Epithelial cell of proximal tubule (primary cell): ENCODE data around the gene PDE6D. TPM values are rescaled to one million over a fixed set of nuclear protein-coding genes. Genes with fewer than 3 reads are reported as not detected.
A peak's percentile ranks its signal among the peaks of the same experiment; 100 is the strongest.

Experiments
- DNase-seq: peaks from one replicate; pipeline ENCODE4 v3.0.0-alpha.2; 2011; ENCODE audit warnings: low read depth
- H3K4me3 ChIP-seq: 2 replicates; pipeline ENCODE4 v1.5.1; 2011; ENCODE audit warnings: low read depth, mild to moderate bottlenecking, low read length
- CTCF ChIP-seq: conservative IDR thresholded peaks from 2 replicates; pipeline ENCODE4 v1.5.1; 2012; ENCODE audit warnings: low read depth, mild to moderate bottlenecking, low read length
- total RNA-seq: library from RNA; depleted of rRNA; stranded (reverse); fragments of >200 nt; gene quantifications from 2 replicates; pipeline ENCODE4 v1.2.3, GENCODE V29; 2015

PDE6D gene
- total RNA-seq, 1 donor from 2014 or later: 32.9 TPM

GRCh38 chr2:231718799-231719198 is 62.3 kb downstream of the PDE6D start:
- DNase-seq: no peak
- no peak overlapping the region for H3K4me3 ChIP-seq
- TF ChIP-seq CTCF: no peak

- TF ChIP-seq CTCF: no peak
- no peak for DNase-seq
- H3K4me3 ChIP-seq: peak overlapping the region; percentile 36
These were observed 63.6 kb downstream of the PDE6D start for GRCh38 chr2:231717281-231718171.

- no peak for TF ChIP-seq CTCF
- no peak overlapping the region for H3K4me3 ChIP-seq
- no peak for DNase-seq
These were observed 64.3 kb downstream of the PDE6D start for GRCh38 chr2:231716666-231717280.

GRCh38 chr2:231715988-231716616 is 65.0 kb downstream of the PDE6D start:
- no peak for TF ChIP-seq CTCF
- no peak overlapping the region for H3K4me3 ChIP-seq
- DNase-seq: no peak

GRCh38 chr2:231715499-231715837 is 65.6 kb downstream of the PDE6D start:
- TF ChIP-seq CTCF: no peak
- no peak overlapping the region for H3K4me3 ChIP-seq
- DNase-seq: no peak

- DNase-seq: no peak
- no peak overlapping the region for H3K4me3 ChIP-seq
- peak; percentile 84 for TF ChIP-seq CTCF
These were observed 66.2 kb downstream of the PDE6D start for GRCh38 chr2:231714639-231715498.
